ENCODE measurements around the gene ESPN. TPM values are rescaled to one million over a fixed set of nuclear protein-coding genes. Genes with fewer than 3 reads are reported as not detected.

ESPN gene
- polyA plus RNA-seq, 1 experiment = not detected

DNA sequence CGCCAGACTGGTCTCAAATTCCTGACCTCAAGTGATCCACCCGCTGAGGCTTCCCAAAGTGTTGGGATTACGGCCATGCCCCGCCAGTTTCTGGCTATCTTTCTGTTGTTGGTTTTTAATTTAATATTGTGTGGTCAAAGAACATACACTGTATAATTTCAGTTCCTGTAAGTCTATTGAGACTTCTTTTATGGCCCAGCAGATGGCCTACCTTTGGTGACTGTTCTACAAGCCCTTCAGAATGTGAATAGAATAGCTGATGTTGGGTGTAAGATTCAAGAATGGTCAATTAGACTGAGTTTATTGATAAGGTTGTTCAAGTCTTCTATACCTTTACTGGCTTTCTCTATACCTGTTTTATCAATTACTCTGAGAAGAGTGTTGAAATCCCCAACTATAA lies 15.5 kb upstream of the ESPN start:
- TF ChIP-seq, protein P1, sequence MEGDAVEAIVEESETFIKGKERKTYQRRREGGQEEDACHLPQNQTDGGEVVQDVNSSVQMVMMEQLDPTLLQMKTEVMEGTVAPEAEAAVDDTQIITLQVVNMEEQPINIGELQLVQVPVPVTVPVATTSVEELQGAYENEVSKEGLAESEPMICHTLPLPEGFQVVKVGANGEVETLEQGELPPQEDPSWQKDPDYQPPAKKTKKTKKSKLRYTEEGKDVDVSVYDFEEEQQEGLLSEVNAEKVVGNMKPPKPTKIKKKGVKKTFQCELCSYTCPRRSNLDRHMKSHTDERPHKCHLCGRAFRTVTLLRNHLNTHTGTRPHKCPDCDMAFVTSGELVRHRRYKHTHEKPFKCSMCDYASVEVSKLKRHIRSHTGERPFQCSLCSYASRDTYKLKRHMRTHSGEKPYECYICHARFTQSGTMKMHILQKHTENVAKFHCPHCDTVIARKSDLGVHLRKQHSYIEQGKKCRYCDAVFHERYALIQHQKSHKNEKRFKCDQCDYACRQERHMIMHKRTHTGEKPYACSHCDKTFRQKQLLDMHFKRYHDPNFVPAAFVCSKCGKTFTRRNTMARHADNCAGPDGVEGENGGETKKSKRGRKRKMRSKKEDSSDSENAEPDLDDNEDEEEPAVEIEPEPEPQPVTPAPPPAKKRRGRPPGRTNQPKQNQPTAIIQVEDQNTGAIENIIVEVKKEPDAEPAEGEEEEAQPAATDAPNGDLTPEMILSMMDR (IDR thresholded peaks at IDR 0.05; ENCODE audit: insufficient read depth, low read depth, low read length) = no peak
- Histone ChIP-seq H3K27me3 (ENCODE audit: control insufficient read depth, insufficient read depth, low read length) (no peaks in the 10 kb centered on the region; the same call in 1 of the 2 replicates), H3K4me3 (ENCODE audit: low read depth, low read length) (no peak overlapping the region), H3K36me3 (ENCODE audit: control insufficient read depth, insufficient read depth, low read length) (no peaks in the 10 kb centered on the region)
- ChIA-PET CTCF (interaction anchor here (0.9 to 1.1 kb wide), 2 partner anchors 47 to 61 kb away, joined by 3 to 4 read pairs; no protein-coding TSS in a partner anchor), POLR2A (no interaction called here)
- no peak for DNase-seq (ENCODE audit: low read depth)

GRCh38 chr1:6409733-6410132 lies 14.8 kb upstream of the ESPN start:
- DNase-seq (ENCODE audit: low read depth) = no peak
- H3K27me3 ChIP-seq (ENCODE audit: control insufficient read depth, insufficient read depth, low read length) = no peaks in the 10 kb centered on the region; the same call in 1 of the 2 replicates
- TF ChIP-seq, protein P1 (IDR thresholded peaks at IDR 0.05; ENCODE audit: insufficient read depth, low read depth, low read length) = no peak
- no peaks in the 10 kb centered on the region for H3K36me3 ChIP-seq (ENCODE audit: control insufficient read depth, insufficient read depth, low read length)
- POLR2A ChIA-PET = no interaction called here
- no peak overlapping the region for H3K4me3 ChIP-seq (ENCODE audit: low read depth, low read length)
- CTCF ChIA-PET = interaction anchor here (0.9 to 1.2 kb wide), 2 partner anchors 13 to 48 kb away, joined by 3 read pairs; no protein-coding TSS in a partner anchor

- TF ChIP-seq, protein P1 (IDR thresholded peaks at IDR 0.05; ENCODE audit: insufficient read depth, low read depth, low read length) = no peak
- H3K4me3 ChIP-seq (ENCODE audit: low read depth, low read length) = no peak overlapping the region
- DNase-seq (ENCODE audit: low read depth) = no peak
- H3K27me3 ChIP-seq (ENCODE audit: control insufficient read depth, insufficient read depth, low read length) = peaks cover 2% of the 10 kb centered on the region; the same call in 1 of the 2 replicates
- ChIA-PET POLR2A (no interaction called here), CTCF (interaction anchor here (0.6 to 1.7 kb wide), 6 partner anchors 10 to 48 kb away, joined by 3 to 4 read pairs (median 3); no protein-coding TSS in a partner anchor)
- no peaks in the 10 kb centered on the region for H3K36me3 ChIP-seq (ENCODE audit: control insufficient read depth, insufficient read depth, low read length)
These were observed 14.2 kb upstream of the ESPN start for GRCh38 chr1:6410248-6410893.

GRCh38 chr1:6412896-6413295 lies 11.7 kb upstream of the ESPN start:
- ChIA-PET CTCF (interaction anchor here (1.1 to 4.6 kb wide), 5 partner anchors 9 to 166 kb away, joined by 3 to 21 read pairs (median 13); partner anchors contain the start of gene ACOT7), POLR2A (no interaction called here)
- Histone ChIP-seq H3K4me3 (ENCODE audit: low read depth, low read length) (no peak overlapping the region), H3K27me3 (ENCODE audit: control insufficient read depth, insufficient read depth, low read length) (peaks cover 16% of the 10 kb centered on the region), H3K36me3 (ENCODE audit: control insufficient read depth, insufficient read depth, low read length) (no peaks in the 10 kb centered on the region)
- TF ChIP-seq, protein P1 (IDR thresholded peaks at IDR 0.05; ENCODE audit: insufficient read depth, low read depth, low read length) = no peak
- no peak for DNase-seq (ENCODE audit: low read depth)

DNA sequence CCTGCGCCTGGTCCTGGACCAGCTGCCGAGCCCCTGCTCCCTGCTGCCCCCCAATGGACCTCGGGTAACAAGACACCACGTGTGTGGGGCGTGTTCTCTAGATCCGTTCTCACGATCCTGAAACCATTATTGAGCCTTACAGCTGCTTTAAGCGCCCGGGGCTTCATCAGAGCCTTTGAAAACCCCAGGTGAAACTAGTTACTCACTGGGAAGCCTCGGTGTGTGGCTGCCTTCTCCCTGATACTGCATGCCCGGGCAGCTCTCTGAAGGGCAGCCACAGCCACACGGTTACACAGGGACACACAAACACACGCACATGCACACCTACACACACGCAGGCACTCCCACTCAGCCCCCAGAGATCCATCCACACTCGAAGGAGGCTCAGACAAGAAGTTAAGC lies 10.1 kb upstream of the ESPN start:
- Histone ChIP-seq H3K36me3 (ENCODE audit: control insufficient read depth, insufficient read depth, low read length) (no peaks in the 10 kb centered on the region), H3K4me3 (ENCODE audit: low read depth, low read length) (no peak overlapping the region), H3K27me3 (ENCODE audit: control insufficient read depth, insufficient read depth, low read length) (peaks cover 27% of the 10 kb centered on the region)
- no peak for DNase-seq (ENCODE audit: low read depth)
- POLR2A ChIA-PET = interaction anchor here (0.6 kb wide), 1 partner anchor 35 kb away, joined by 3 read pairs; no protein-coding TSS in a partner anchor
- CTCF ChIA-PET = interaction anchor here (0.6 to 4.6 kb wide), 21 partner anchors 8 to 411 kb away, joined by 3 to 21 read pairs (median 5); partner anchors contain the start of gene ACOT7
- TF ChIP-seq, protein P1 (IDR thresholded peaks at IDR 0.05; ENCODE audit: insufficient read depth, low read depth, low read length) = peak; percentile 80

Measured in BJ (cell line).